Mucosa of stomach (tissue), 1 donor: Measurements from ENCODE around the gene MSS51.

Experiments used
- H3K27me3 ChIP-seq: one replicate; pipeline ENCODE4 v1.7.0; 2013; ENCODE audit warnings: mild to moderate bottlenecking, low read length; ENCODE audit not compliant: control insufficient read depth, insufficient read depth
- H3K36me3 ChIP-seq: one replicate; pipeline ENCODE4 v1.7.0; 2013; ENCODE audit warnings: low read length; ENCODE audit not compliant: control insufficient read depth, insufficient read depth
- H3K4me1 ChIP-seq: one replicate; pipeline ENCODE4 v1.7.0; 2013; ENCODE audit warnings: mild to moderate bottlenecking, low read length; ENCODE audit not compliant: control insufficient read depth, insufficient read depth
- H3K4me3 ChIP-seq: one replicate; pipeline ENCODE4 v1.7.0; 2013; ENCODE audit warnings: low read length
- H3K9ac ChIP-seq: one replicate; pipeline ENCODE4 v1.7.0; 2013; ENCODE audit warnings: mild to moderate bottlenecking, low read length, moderate library complexity
- H3K9me3 ChIP-seq: one replicate; pipeline ENCODE4 v1.7.0; 2013; ENCODE audit warnings: mild to moderate bottlenecking, low read length, moderate library complexity; ENCODE audit not compliant: control insufficient read depth
- donor health status: Pancreatic carcinoma.

The MSS51 gene

DNA sequence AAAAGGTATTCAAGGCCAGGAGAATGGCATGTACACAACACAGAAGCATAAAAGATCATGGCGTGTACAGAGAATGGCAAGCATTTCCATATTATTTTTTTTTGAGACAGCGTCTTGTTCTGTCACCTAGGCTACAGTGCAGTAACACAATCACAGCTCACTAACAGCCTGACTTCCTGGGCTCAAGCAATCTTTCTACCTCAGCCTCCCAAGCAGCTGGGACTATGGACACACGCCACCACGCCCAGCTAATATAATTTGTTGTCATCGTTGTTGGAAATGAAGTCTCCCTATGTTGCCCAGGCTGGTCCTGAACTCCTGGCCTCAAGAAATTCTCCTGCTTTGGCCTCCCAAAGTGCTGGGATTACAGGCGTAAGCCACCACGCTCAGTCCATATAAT is 46.8 kb downstream of the MSS51 start:
- Histone ChIP-seq H3K4me1 (no peaks in the 10 kb centered on the region), H3K27me3 (no peaks in the 10 kb centered on the region), H3K9ac (no peak overlapping the region), H3K9me3 (no peaks in the 10 kb centered on the region), H3K36me3 (no peaks in the 10 kb centered on the region), H3K4me3 (no peak overlapping the region)

DNA sequence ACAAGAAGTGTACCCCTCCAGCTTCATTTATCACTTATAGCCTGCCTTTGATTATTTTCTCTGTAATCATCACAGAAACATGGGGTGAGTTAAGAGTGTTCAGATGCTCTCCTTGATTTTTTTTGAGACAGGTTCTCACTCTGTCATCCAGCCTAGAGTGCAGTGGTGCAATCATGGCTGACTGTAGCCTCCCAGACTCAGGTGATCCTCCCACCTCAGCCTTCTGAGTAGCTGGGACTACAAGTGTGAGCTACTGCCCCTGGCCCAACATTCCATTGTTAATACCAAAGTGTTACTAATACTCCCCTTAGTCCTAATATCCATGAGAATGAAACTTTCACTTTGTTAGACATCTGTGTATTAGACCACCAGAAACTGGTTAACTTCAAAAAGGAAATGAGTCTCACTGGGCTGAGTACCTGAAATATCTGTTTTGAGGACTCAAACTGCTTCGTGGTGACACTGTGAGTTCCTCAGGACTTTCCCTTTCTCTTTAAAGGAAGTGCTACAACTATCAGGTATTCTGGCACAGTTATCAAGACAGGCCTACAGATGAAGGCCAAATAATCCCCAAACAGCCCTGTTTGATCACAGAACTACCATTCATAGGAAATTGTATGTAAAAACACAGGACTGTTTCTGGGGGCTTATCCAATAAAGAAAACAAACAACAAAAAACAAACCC is 54.2 kb downstream of the MSS51 start:
- Histone ChIP-seq H3K36me3 (peaks cover 3% of the 10 kb centered on the region), H3K9me3 (no peaks in the 10 kb centered on the region), H3K4me1 (no peaks in the 10 kb centered on the region), H3K9ac (no peak overlapping the region), H3K4me3 (no peak overlapping the region), H3K27me3 (no peaks in the 10 kb centered on the region)

DNA sequence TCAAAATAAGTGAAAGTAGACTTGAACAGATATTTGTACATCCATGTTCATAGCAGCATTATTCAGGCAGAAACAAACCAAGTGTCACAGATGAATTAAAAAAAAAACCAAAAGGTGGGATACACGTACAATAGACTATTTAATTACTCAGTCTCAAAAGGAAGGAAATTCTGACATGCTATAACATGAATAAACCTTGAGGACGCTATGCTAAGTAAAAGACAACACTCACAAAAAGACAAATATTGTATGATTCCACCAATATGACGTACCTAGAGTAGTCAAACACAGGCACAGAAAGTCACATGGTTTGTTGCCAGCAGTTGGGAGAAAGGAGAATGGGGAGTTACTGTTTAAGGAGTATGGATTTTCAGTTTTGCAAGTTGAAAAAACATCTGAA is 56.7 kb downstream of the MSS51 start:
- no peaks in the 10 kb centered on the region for H3K9me3 ChIP-seq
- no peaks in the 10 kb centered on the region for H3K4me1 ChIP-seq
- no peaks in the 10 kb centered on the region for H3K27me3 ChIP-seq
- H3K9ac ChIP-seq: no peak overlapping the region
- no peak overlapping the region for H3K4me3 ChIP-seq
- peaks cover 3% of the 10 kb centered on the region for H3K36me3 ChIP-seq
